COR-L47 (cell line): ENCODE data around the gene RASGRF2.

Experiments used
- DNase-seq: peaks from one replicate; lab custom pipeline; 2025; lab: John Stamatoyannopoulos, UW

RASGRF2 gene

GRCh38 chr5:81177061-81177460 is 216.9 kb downstream of the RASGRF2 start:
- no peak for DNase-seq

DNA sequence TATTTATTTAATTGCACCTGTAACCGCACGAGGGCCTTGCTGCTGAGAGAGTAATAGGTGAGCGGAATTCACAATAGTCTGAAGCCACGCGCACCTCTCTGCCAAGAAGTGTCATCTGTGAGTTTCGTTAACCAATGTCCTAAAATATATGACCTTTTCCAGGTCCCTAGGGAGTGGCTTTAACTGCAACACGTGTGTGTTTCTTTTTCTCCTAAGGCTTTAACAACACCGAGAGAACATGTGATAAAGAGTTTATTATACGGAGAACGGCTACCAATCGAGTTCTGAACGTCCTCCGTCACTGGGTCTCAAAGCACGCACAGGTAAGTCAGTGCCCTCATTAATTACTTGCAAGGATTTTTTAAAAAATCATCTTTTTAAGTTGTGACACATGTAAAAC is 219.8 kb downstream of the RASGRF2 start:
- no peak for DNase-seq

GRCh38 chr5:81180780-81181460 is 220.8 kb downstream of the RASGRF2 start:
- peak; percentile 25 for DNase-seq

GRCh38 chr5:81181576-81182316 is 221.6 kb downstream of the RASGRF2 start:
- DNase-seq = no peak

- no peak for DNase-seq
These were observed 222.5 kb downstream of the RASGRF2 start for GRCh38 chr5:81182396-81183390.

- DNase-seq = no peak
These were observed 223.9 kb downstream of the RASGRF2 start for GRCh38 chr5:81183811-81184748.

GRCh38 chr5:81184749-81185110 is 224.6 kb downstream of the RASGRF2 start:
- no peak for DNase-seq

- DNase-seq = peak; percentile 63
These were observed 227.7 kb downstream of the RASGRF2 start for GRCh38 chr5:81187885-81188284.

- no peak for DNase-seq
These were observed 228.8 kb downstream of the RASGRF2 start for GRCh38 chr5:81188962-81189361.

DNA sequence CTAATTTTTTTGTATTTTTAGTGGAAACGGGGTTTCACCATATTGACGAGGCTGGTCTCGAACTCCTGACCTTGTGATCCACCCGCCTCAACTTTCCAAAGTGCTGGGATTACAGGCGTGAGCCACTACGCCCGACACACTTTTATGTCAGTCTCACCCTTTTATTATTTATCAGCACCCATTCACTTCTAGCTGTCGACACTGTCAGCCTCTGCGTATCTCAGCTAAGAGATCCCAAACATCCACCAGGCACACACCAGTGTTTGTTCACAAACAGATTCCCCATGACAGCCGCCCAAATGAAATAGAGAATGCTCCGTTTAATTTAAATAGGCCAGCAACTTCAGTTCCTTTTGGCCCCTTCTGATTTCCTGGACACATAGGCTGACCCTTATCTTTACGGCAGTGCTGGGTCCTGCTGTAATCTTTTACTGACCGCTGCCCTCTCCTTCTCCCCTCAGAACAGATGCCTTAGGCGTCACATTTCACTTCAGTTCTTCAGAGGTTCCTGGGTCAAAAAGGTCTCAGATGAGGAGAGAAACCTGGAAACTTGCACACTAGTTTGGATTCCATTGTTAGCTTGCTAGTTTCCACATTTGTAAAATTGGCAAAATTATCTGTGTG is 229.8 kb downstream of the RASGRF2 start:
- no peak for DNase-seq

GRCh38 chr5:81191726-81192372 is 231.7 kb downstream of the RASGRF2 start:
- no peak for DNase-seq

- DNase-seq = no peak
These were observed 232.2 kb downstream of the RASGRF2 start for GRCh38 chr5:81192373-81192750.

GRCh38 chr5:81194633-81195334 is 234.6 kb downstream of the RASGRF2 start:
- peak; percentile 77 for DNase-seq

DNA sequence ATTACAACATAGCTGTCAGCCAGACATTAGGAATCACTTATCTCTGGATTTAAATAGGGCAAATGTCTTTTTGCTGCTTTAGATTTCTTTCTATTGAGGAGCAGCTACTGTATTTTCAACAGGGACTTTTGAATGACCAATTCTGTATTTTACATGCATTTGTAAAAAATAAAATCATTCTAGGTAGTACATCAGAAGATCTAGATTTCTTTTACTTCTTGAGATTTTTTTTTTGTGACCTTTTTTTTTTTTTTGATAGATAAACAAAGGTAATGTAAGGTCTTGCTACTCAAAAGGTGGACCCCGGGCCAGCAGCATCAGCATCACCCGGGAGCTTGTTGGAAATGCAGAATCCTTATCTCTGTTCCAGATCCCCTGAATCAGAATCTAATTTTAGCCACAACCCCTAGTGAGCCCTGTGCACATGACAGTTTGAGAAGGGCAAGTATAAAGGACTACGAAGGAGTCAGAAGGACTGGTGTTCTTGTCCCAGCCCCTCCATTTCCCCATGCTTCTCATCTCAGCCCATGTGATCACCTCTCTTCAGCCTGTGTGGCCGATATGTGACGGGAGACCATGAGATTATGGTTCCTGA is 235.3 kb downstream of the RASGRF2 start:
- no peak for DNase-seq

- no peak for DNase-seq
These were observed 242.5 kb downstream of the RASGRF2 start for GRCh38 chr5:81202655-81203054.

DNA sequence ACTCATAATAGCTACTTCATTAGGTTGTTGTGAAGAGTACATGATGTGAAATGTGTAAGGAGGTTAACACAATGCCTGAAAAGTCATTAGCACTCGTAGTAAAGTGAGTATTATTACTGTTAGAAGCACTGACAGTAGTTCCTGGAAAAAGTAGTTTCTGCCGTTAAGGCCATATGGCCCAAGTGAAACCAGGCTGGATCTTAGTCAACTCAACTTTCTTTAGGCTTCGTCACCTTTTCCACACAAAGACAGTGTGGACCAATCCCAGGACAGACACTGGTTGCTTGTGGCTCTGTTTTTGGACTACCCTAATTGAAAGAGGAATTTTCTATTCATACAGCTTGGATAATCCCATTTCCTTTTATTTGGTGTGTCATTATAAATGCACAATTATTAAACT is 243.6 kb downstream of the RASGRF2 start:
- no peak for DNase-seq

- DNase-seq = no peak
These were observed 244.0 kb downstream of the RASGRF2 start for GRCh38 chr5:81204205-81204604.

DNA sequence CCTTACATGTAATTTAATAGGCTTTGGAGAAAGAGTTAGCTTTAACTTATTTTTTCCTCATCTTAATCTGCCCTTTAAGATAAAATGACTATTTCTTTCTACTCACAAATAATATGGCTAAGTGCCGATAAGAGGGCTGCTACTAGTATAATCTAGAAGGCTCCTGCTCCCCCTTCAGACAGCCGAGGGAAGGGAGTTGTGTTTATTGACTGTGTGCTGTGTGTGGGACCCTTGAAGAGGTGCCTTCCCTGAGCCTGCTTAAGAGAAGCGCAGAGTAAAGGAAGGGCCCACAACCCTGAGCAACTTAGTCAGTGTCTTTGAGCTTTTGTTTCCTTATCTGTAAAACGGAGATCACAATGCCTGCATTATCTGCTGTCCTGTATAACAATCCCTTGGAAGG is 244.9 kb downstream of the RASGRF2 start:
- DNase-seq = no peak

- no peak for DNase-seq
These were observed 246.8 kb downstream of the RASGRF2 start for GRCh38 chr5:81207009-81207408.
